ENCODE results near the gene RPUSD3. TPM values are rescaled to one million over a fixed set of nuclear protein-coding genes. Genes with fewer than 3 reads are reported as not detected.

RPUSD3 gene
- total RNA-seq, 1 donor from 2014 or later, result 36.5 TPM

- H3K4me3 ChIP-seq, result no peak overlapping the region
- no peak overlapping the region for H3K27ac ChIP-seq
- H3K36me3 ChIP-seq, result peaks cover 14% of the 10 kb centered on the region
- TF ChIP-seq, protein P1, sequence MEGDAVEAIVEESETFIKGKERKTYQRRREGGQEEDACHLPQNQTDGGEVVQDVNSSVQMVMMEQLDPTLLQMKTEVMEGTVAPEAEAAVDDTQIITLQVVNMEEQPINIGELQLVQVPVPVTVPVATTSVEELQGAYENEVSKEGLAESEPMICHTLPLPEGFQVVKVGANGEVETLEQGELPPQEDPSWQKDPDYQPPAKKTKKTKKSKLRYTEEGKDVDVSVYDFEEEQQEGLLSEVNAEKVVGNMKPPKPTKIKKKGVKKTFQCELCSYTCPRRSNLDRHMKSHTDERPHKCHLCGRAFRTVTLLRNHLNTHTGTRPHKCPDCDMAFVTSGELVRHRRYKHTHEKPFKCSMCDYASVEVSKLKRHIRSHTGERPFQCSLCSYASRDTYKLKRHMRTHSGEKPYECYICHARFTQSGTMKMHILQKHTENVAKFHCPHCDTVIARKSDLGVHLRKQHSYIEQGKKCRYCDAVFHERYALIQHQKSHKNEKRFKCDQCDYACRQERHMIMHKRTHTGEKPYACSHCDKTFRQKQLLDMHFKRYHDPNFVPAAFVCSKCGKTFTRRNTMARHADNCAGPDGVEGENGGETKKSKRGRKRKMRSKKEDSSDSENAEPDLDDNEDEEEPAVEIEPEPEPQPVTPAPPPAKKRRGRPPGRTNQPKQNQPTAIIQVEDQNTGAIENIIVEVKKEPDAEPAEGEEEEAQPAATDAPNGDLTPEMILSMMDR (IDR thresholded peaks at IDR 0.05), result no peak
- ATAC-seq, result peak in 1 of 2 donors; percentile 29
- H3K9me3 ChIP-seq, result no peaks in the 10 kb centered on the region
- no peak for DNase-seq
- no peaks in the 10 kb centered on the region for H3K4me1 ChIP-seq
- intact Hi-C loops (cut with DNase I), result no loop called here
- no peaks in the 10 kb centered on the region for H3K27me3 ChIP-seq (ENCODE audit: low read depth)
Observed at GRCh38 chr3:9825451-9826040, 18.3 kb downstream of the RPUSD3 start.

GRCh38 chr3:9820946-9821345 is 22.9 kb downstream of the RPUSD3 start:
- DNase-seq, result no peak
- peaks cover 3% of the 10 kb centered on the region for H3K36me3 ChIP-seq
- intact Hi-C loops (cut with DNase I), result no loop called here
- no peaks in the 10 kb centered on the region for H3K27me3 ChIP-seq (ENCODE audit: low read depth)
- TF ChIP-seq, protein P1 (IDR thresholded peaks at IDR 0.05), result peak; percentile 12
- no peaks in the 10 kb centered on the region for H3K4me1 ChIP-seq
- H3K9me3 ChIP-seq, result no peaks in the 10 kb centered on the region
- H3K27ac ChIP-seq, result no peak overlapping the region
- no peak overlapping the region for H3K4me3 ChIP-seq
- peak in 1 of 2 donors; percentile 34 for ATAC-seq

DNA sequence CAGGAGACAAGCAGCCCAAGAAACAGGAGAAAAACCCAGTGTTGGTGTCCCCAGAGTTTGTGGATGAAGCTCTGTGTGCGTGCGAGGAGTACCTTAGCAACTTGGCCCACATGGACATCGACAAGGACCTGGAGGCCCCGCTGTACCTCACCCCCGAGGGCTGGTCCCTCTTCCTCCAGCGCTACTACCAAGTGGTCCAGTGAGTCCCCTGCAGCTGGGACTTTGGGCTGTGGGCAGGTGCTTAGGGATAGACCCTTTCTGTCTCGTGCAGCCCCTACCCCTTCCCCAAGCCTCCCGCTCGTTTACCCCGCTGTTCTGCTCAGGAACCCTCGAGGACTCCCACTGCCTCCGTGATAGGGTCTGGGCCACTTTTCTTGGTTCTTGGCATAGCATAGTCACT is 23.3 kb downstream of the RPUSD3 start:
- H3K9me3 ChIP-seq, result no peaks in the 10 kb centered on the region
- no peak overlapping the region for H3K4me3 ChIP-seq
- no peaks in the 10 kb centered on the region for H3K27me3 ChIP-seq (ENCODE audit: low read depth)

DNA sequence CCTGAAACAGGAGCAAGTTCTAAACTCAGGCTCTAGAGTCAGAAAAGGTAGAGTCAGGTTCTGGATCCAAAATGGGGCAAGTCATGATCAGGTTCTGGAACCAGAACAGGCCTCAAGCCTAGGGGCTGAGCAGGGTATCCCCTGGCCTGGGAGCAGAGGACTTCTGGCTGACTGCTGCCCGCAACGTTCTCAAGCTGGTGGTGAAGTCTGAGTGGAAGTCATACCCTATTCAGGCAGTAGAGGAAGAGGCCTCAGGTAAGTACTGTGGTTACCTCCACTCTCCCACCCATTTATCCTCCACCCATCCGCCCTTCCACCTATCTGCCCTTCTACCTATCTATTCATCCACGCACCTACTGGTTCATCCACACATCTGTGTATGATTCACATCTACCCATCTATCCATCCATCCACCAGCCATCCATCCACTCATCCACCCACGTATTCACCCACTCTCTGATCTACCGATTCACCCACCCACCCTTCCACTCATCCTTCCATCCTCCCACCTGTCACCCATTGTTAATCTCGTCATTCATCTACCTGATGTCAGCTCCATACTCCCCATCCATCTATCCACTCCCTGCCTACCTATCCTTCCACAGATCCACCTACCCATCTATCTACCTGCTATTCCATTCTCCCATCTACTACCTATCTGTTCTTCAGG is 25.0 kb downstream of the RPUSD3 start:
- H3K36me3 ChIP-seq, result peaks cover 3% of the 10 kb centered on the region
- intact Hi-C loops (cut with DNase I), result no loop called here
- no peak for ATAC-seq
- no peak overlapping the region for H3K27ac ChIP-seq
- H3K4me1 ChIP-seq, result no peaks in the 10 kb centered on the region
- no peak overlapping the region for H3K4me3 ChIP-seq
- DNase-seq, result no peak
- no peaks in the 10 kb centered on the region for H3K9me3 ChIP-seq
- no peaks in the 10 kb centered on the region for H3K27me3 ChIP-seq (ENCODE audit: low read depth)
- TF ChIP-seq, protein P1 (IDR thresholded peaks at IDR 0.05), result no peak

More for the DNA sequence above, 23.3 kb downstream of the RPUSD3 start:
- intact Hi-C loops (cut with DNase I), result no loop called here
- Histone ChIP-seq H3K36me3 (peaks cover 3% of the 10 kb centered on the region), H3K4me1 (no peaks in the 10 kb centered on the region), H3K27ac (no peak overlapping the region)
- TF ChIP-seq, protein P1 (IDR thresholded peaks at IDR 0.05), result no peak
- ATAC-seq (peak in 1 of 2 donors; percentile 25), DNase-seq (peak; percentile 18)

GRCh38 chr3:9817436-9817835 is 26.4 kb downstream of the RPUSD3 start:
- H3K4me1 ChIP-seq, result no peaks in the 10 kb centered on the region
- ATAC-seq (no peak), DNase-seq (peak; percentile 14)
- no peak overlapping the region for H3K4me3 ChIP-seq
- no peak overlapping the region for H3K27ac ChIP-seq
- no peaks in the 10 kb centered on the region for H3K9me3 ChIP-seq
- H3K36me3 ChIP-seq, result peaks cover 3% of the 10 kb centered on the region
- intact Hi-C loops (cut with DNase I), result no loop called here
- TF ChIP-seq, protein P1 (IDR thresholded peaks at IDR 0.05), result no peak
- no peaks in the 10 kb centered on the region for H3K27me3 ChIP-seq (ENCODE audit: low read depth)

Measured in lower lobe of right lung (tissue), 2 donors.